ENCODE data around the gene KCNMB4. TPM values are rescaled to one million over a fixed set of nuclear protein-coding genes. Genes with fewer than 3 reads are reported as not detected.

KCNMB4 gene
- polyA plus RNA-seq, 1 donor (not counting 4 experiments of a cell fraction or from before 2014, with no cell fraction given), result 0.77 TPM

GRCh38 chr12:70400124-70400523, 34.0 kb downstream of the KCNMB4 start:
- Histone ChIP-seq H3K9ac (ENCODE audit: control insufficient read depth, extremely low read depth, insufficient read depth, low read length) (no peak overlapping the region), H2AFZ (ENCODE audit: control insufficient read depth, low read length) (no peak overlapping the region), H3K9me3 (ENCODE audit: control insufficient read depth, low read depth, low read length) (no peaks in the 10 kb centered on the region), H3K27me3 (ENCODE audit: control insufficient read depth, extremely low read depth, insufficient read depth, low read length) (no peaks in the 10 kb centered on the region), H3K36me3 (ENCODE audit: control insufficient read depth in 2 of 2, extremely low read depth in 1 of 2, insufficient read depth in 2 of 2, low read length in 2 of 2) (no peaks in the 10 kb centered on the region), H4K20me1 (ENCODE audit: control insufficient read depth, extremely low read depth, insufficient read depth, low read length) (no peaks in the 10 kb centered on the region), H3K4me2 (ENCODE audit: control insufficient read depth, extremely low read depth, insufficient read depth, low read depth, low read length) (no peak overlapping the region), H3K4me1 (ENCODE audit: control insufficient read depth, extremely low read depth, insufficient read depth, low read length) (peaks cover 3% of the 10 kb centered on the region), H3K27ac (ENCODE audit: control insufficient read depth, insufficient read depth, low read length) (no peak overlapping the region), H3K79me2 (ENCODE audit: control insufficient read depth, insufficient read depth, low read length) (no peaks in the 10 kb centered on the region), H3K9me1 (ENCODE audit: control insufficient read depth, extremely low read depth, insufficient read depth, low read length) (no peaks in the 10 kb centered on the region), H3K4me3 (ENCODE audit: control insufficient read depth in 2 of 3, extremely low read depth in 1 of 3, insufficient read depth in 2 of 3, low read depth in 1 of 3, low read length in 3 of 3) (no peak overlapping the region)
- DNase-seq (ENCODE audit: low read depth, low spot score) (no peak), FAIRE-seq (no peak)
- no peak for TF ChIP-seq EZH2 (IDR thresholded peaks at IDR 0.05; ENCODE audit: low read length)
- dilution Hi-C loops (cut with MboI; ENCODE audit: extremely low pct_ligation_motif_present, low sequenced_read_pairs), result no loop called here

- no peaks in the 10 kb centered on the region for H3K36me3 ChIP-seq (ENCODE audit: control insufficient read depth in 2 of 2, extremely low read depth in 1 of 2, insufficient read depth in 2 of 2, low read length in 2 of 2)
- no peaks in the 10 kb centered on the region for H3K79me2 ChIP-seq (ENCODE audit: control insufficient read depth, insufficient read depth, low read length)
- H3K4me2 ChIP-seq (ENCODE audit: control insufficient read depth, extremely low read depth, insufficient read depth, low read depth, low read length), result no peak overlapping the region
- H4K20me1 ChIP-seq (ENCODE audit: control insufficient read depth, extremely low read depth, insufficient read depth, low read length), result no peaks in the 10 kb centered on the region
- dilution Hi-C loops (cut with MboI; ENCODE audit: extremely low pct_ligation_motif_present, low sequenced_read_pairs), result no loop called here
- no peaks in the 10 kb centered on the region for H3K9me1 ChIP-seq (ENCODE audit: control insufficient read depth, extremely low read depth, insufficient read depth, low read length)
- no peaks in the 10 kb centered on the region for H3K9me3 ChIP-seq (ENCODE audit: control insufficient read depth, low read depth, low read length)
- FAIRE-seq (no peak), DNase-seq (ENCODE audit: low read depth, low spot score) (no peak)
- no peak overlapping the region for H3K27ac ChIP-seq (ENCODE audit: control insufficient read depth, insufficient read depth, low read length)
- H3K9ac ChIP-seq (ENCODE audit: control insufficient read depth, extremely low read depth, insufficient read depth, low read length), result no peak overlapping the region
- TF ChIP-seq EZH2 (IDR thresholded peaks at IDR 0.05; ENCODE audit: low read length) (no peak), CTCF (optimal IDR thresholded peaks at IDR 0.05 in 1 of 3, IDR thresholded peaks at IDR 0.05 in 1 of 3, conservative IDR thresholded peaks at IDR 0.05 in 1 of 3; ENCODE audit: extremely low read depth in 1 of 3, insufficient read depth in 2 of 3, low read length in 3 of 3) (peak in 1 of 3 experiments; percentile 22)
- H3K4me3 ChIP-seq (ENCODE audit: control insufficient read depth in 2 of 3, extremely low read depth in 1 of 3, insufficient read depth in 2 of 3, low read depth in 1 of 3, low read length in 3 of 3), result no peak overlapping the region
- H2AFZ ChIP-seq (ENCODE audit: control insufficient read depth, low read length), result no peak overlapping the region
- no peaks in the 10 kb centered on the region for H3K27me3 ChIP-seq (ENCODE audit: control insufficient read depth, extremely low read depth, insufficient read depth, low read length)
- H3K4me1 ChIP-seq (ENCODE audit: control insufficient read depth, extremely low read depth, insufficient read depth, low read length), result no peaks in the 10 kb centered on the region
These were observed 36.5 kb downstream of the KCNMB4 start for GRCh38 chr12:70402597-70402996.

- no peaks in the 10 kb centered on the region for H3K79me2 ChIP-seq (ENCODE audit: control insufficient read depth, insufficient read depth, low read length)
- H3K4me1 ChIP-seq (ENCODE audit: control insufficient read depth, extremely low read depth, insufficient read depth, low read length), result no peaks in the 10 kb centered on the region
- H2AFZ ChIP-seq (ENCODE audit: control insufficient read depth, low read length), result no peak overlapping the region
- H3K36me3 ChIP-seq (ENCODE audit: control insufficient read depth in 2 of 2, extremely low read depth in 1 of 2, insufficient read depth in 2 of 2, low read length in 2 of 2), result no peaks in the 10 kb centered on the region
- DNase-seq (ENCODE audit: low read depth, low spot score), result no peak
- TF ChIP-seq CTCF (optimal IDR thresholded peaks at IDR 0.05 in 1 of 3, IDR thresholded peaks at IDR 0.05 in 1 of 3, conservative IDR thresholded peaks at IDR 0.05 in 1 of 3; ENCODE audit: extremely low read depth in 1 of 3, insufficient read depth in 2 of 3, low read length in 3 of 3) (no peak), EZH2 (IDR thresholded peaks at IDR 0.05; ENCODE audit: low read length) (no peak)
- no peaks in the 10 kb centered on the region for H4K20me1 ChIP-seq (ENCODE audit: control insufficient read depth, extremely low read depth, insufficient read depth, low read length)
- dilution Hi-C loops (cut with MboI; ENCODE audit: extremely low pct_ligation_motif_present, low sequenced_read_pairs), result no loop called here
- no peak overlapping the region for H3K4me2 ChIP-seq (ENCODE audit: control insufficient read depth, extremely low read depth, insufficient read depth, low read depth, low read length)
- H3K9me1 ChIP-seq (ENCODE audit: control insufficient read depth, extremely low read depth, insufficient read depth, low read length), result no peaks in the 10 kb centered on the region
- no peak overlapping the region for H3K9ac ChIP-seq (ENCODE audit: control insufficient read depth, extremely low read depth, insufficient read depth, low read length)
- no peaks in the 10 kb centered on the region for H3K9me3 ChIP-seq (ENCODE audit: control insufficient read depth, low read depth, low read length)
- H3K27ac ChIP-seq (ENCODE audit: control insufficient read depth, insufficient read depth, low read length), result no peak overlapping the region
- H3K4me3 ChIP-seq (ENCODE audit: control insufficient read depth in 2 of 3, extremely low read depth in 1 of 3, insufficient read depth in 2 of 3, low read depth in 1 of 3, low read length in 3 of 3), result no peak overlapping the region
- no peak for FAIRE-seq
- H3K27me3 ChIP-seq (ENCODE audit: control insufficient read depth, extremely low read depth, insufficient read depth, low read length), result no peaks in the 10 kb centered on the region
These were observed 37.7 kb downstream of the KCNMB4 start for GRCh38 chr12:70403826-70404225.

Measured in keratinocyte (primary cell).